Posterior cingulate gyrus (tissue), 11 donors: ENCODE data around the gene SOWAHC.
"Not testable (repeated sequence)": the region's sequence is repeated elsewhere in the genome, so short reads cannot be mapped to it uniquely, and the experiment has no call there.

Experiments
- DNase-seq, 10 donors: peaks; one replicate each; pipeline versions ENCODE4 v3.0.0 to v3.0.0-alpha.2; 2020 to 2021; ENCODE audit warnings: mixed read lengths in 3 of 10
- intact Hi-C: fragments of 100-400 bp; cut with DNase I; formaldehyde crosslinking; loops from one replicate; pipeline ENCODE4 v1.15.1; 2023

Gene SOWAHC, protein sequence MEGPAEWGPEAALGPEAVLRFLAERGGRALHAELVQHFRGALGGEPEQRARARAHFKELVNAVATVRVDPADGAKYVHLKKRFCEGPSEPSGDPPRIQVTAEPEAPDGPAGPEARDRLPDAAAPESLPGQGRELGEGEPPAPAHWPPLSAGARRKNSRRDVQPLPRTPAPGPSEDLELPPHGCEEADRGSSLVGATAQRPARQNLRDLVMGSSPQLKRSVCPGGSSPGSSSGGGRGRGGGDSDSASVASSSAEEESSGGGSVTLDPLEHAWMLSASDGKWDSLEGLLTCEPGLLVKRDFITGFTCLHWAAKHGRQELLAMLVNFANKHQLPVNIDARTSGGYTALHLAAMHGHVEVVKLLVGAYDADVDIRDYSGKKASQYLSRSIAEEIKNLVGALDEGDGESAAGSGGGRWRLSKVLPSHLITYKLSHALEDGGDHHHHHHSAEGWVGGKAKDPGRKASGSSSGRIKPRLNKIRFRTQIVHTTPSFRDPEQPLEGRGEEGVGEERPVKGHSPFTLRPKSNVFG

DNA sequence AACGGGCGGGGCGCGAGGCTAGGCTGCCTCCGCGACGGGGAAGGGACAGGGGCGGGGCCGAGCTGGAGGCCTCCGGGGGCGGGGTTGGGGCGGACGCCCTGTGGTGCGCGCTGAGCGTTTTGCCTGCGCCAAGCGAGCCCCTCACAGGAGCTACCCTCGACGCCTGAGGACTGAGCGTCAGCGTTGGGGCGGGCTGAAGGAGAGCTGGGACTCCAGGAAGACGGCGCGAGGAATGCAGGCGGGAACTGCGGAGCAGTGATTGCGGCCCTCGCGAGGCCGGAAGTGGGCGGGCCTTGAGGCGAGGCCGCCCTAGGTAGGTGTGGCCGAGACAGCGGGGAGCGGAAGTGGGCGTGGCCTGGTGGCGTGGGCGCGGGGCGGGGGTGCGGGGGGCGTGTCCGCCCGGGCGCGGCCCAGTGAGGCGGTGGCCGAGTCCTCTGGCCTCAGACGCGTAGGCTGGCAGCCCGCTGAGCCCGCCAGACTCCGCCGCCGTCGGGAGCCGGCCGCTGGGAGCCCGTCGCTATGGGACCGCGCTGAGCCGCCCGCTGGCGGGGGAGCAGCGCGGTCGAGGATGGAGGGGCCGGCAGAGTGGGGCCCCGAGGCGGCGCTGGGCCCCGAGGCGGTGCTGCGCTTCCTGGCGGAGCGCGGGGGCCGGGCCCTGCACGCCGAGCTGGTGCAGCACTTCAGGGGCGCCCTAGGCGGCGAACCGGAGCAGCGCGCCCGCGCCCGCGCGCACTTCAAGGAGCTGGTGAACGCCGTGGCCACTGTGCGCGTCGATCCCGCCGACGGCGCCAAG lies at the start of gene SOWAHC, which contains the start of gene SEPTIN10:
SOWAHC (plus strand) TSS at position 443 of the 793 bp plus-strand sequence; CDS start at position 569, 126 bp downstream.
SEPTIN10 (minus strand) TSS at position 45 of the 793 bp plus-strand sequence. CDS start 139 bp downstream, outside the sequence.
- peak; percentile 82 to 98 (median 90) for DNase-seq
- intact Hi-C loops: no loop called here

- DNase-seq: no peak
- intact Hi-C loops: no loop called here
Measured at GRCh38 chr2:109575373-109575772, 38.8 kb upstream of the SOWAHC start.

DNA sequence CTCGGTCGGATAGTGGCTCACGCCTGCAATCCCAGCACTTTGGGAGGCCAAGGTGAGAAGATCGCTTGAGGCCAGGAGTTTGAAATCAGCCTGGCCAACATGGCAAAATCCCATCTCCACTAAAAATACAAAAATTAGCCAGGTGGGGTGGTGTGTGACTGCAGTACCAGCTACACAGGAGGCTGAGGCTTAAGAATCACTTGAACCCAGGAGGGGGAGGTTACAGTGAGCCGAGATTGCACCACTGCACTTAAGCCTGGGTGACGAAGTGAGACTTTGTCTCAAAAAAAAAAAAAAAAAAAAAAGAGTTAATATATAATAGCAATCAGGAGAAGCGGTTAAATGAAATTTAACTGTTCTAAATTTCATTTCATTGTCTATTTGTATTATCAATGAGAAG lies 36.5 kb upstream of the SOWAHC start:
- intact Hi-C loops, DNase-seq: not testable (repeated sequence)

GRCh38 chr2:109582928-109583895 lies 31.0 kb upstream of the SOWAHC start:
- no peak for DNase-seq
- intact Hi-C loops: no loop called here

DNA sequence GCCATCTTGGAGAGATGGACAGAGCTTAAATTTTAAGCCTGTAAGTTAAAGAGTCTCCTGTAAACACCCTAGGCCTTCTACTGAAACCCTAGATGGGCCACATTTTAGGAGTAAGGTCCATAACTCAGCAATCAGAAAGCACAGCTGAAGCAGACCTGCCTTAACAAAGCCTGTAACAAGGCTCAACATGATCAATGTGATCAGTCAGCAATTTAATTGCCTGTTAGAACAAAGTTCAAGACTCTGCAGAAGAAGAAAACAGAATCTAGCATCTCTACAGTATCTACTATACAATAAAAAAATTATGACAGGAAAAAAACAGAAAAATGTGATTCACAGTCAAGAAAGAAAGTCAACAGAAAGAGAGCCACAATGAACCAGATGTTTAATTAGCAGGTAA lies 27.5 kb upstream of the SOWAHC start:
- DNase-seq: no peak
- intact Hi-C loops: no loop called here

- no peak for DNase-seq
- intact Hi-C loops: no loop called here
Measured at GRCh38 chr2:109591206-109591605, 23.0 kb upstream of the SOWAHC start.

DNA sequence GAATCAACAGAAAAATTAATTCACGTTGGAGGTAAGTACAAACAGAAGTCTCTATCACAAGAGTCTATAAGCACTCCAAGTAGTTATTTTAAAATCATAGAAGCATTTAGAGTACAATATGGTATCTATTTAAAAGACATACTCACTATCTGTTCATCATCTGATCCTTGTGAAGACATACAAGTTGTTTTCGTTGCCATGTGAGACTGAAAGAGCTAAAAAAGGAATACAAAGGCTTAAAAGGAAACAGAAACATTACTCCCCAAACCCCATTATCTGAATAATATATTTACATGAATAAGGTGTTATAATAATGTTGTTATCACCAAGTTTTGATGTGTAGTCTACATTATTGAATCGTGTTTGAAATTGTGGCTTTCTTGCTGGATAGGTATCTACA lies 21.3 kb upstream of the SOWAHC start:
- DNase-seq: no peak
- intact Hi-C loops: no loop called here

DNA sequence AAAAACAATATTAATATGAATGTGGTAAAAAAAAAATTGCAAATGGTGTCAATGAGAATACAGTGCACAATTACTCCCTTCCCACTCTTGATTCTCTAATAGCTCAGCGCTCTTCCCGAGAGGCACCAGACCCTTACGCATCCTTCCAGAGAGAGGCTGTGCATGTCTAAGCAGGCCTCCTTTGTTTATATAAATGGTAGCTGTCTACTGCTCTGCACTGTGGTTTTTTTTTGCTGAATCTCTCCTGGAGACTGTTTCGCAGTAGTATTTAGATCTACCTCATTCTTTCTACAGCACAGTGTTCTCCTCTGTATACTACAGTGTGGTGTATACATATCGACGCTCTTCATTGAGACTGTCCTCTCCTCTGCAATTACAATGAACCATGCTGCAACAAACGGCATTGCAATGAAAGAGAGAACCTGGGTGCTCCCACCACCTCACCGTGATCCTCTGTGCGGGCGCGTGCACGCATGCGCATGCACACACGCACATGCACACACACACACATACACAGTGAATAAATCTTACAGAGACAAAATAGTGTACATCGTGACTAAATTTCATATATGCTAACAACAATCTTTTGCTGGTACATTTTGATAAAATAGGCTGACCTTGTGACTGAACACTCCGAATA lies 19.8 kb upstream of the SOWAHC start:
- DNase-seq: no peak
- intact Hi-C loops: no loop called here

GRCh38 chr2:109595644-109596043 lies 18.5 kb upstream of the SOWAHC start:
- intact Hi-C loops: no loop called here

GRCh38 chr2:109597283-109597682 lies 16.9 kb upstream of the SOWAHC start:
- DNase-seq: no peak
- intact Hi-C loops: no loop called here

More at GRCh38 chr2:109595644-109596043, 18.5 kb upstream of the SOWAHC start:
- DNase-seq: no peak

- peak in 1 of 10 donors; percentile 20 for DNase-seq
- intact Hi-C loops: no loop called here
Measured at GRCh38 chr2:109601783-109602182, 12.4 kb upstream of the SOWAHC start.

DNA sequence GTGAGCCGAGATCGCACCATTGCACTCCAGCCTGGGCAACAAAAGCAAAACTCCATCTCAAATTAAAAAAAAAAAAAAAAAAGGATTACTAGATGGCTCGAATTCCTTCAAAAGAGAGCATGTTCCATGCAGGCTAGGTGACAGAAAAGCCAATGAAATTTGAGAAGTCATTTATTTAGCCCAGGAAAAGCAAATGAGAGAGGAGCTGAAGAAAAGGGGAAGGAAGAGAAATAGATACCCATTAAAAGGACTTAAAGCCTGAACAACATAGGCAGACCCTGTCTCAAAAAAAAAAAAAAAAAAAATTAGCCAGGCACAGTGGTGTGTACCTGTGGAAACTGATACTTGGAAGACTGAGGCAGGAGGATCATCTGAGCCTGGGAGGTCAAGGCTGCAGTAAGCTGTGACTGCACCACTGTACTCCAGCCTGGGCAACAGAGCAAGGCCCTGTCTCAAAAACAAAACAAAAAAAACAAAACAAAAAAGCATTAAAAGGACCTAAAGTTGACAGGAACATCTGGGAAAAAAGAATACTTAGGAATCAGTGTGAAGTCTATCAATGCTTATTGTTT lies 11.5 kb upstream of the SOWAHC start:
- intact Hi-C loops: no loop called here

DNA sequence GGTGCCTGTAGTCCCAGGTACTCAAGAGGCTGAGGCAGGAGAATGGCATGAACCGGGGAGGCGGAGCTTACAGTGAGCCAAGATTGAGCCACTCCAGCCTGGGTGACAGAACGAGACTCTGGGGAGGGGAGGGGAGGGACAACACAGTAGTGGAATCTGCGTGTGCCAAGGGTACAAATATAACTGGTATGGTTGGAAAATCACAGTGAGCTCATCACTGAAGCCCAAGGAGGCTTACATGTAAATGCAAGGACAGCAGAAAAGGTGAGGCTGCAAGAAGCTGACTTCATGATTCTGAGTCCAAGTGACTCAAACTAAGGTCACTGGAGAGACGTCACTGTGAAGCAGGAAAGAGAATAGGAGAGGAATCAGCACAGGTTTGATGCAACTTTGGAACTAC lies 9.6 kb upstream of the SOWAHC start:
- intact Hi-C loops: no loop called here
- DNase-seq: no peak

More for the DNA sequence above, 11.5 kb upstream of the SOWAHC start:
- DNase-seq: no peak

GRCh38 chr2:109607766-109608165 lies 6.4 kb upstream of the SOWAHC start:
- intact Hi-C loops: no loop called here
- no peak for DNase-seq

- intact Hi-C loops: no loop called here
- DNase-seq: no peak
Measured at GRCh38 chr2:109609352-109610024, 4.7 kb upstream of the SOWAHC start.

DNA sequence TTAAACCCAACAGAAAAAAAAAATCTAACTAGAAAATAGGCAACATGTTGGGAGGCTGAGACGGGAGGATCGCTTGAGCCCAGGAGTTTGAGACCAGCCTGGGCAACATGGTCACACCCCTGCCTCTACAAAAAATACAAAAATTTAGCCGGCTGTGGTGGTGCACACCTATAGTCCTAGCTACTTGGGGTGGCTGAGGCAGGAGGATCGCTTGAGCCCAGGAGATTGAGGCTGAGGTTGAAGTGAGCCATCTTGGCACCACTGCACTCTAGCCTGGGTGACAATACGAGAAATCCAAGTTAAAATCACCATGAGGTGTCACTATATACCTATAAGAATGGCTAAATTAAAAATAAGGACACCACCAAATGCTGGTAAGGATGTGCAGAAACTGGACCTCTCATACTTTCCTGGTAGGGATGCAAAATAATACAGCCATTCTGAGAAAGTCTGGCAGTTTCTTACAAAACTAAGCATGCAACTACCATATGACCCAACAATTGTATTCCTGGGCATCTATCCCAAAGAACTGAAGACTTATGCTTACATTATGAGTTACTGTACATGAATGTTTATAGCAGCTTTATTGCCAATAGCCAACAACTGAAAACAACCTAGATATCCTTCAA lies 2.6 kb upstream of the SOWAHC start:
- intact Hi-C loops: no loop called here
- no peak for DNase-seq

- intact Hi-C loops: no loop called here
- peak in 4 of 10 donors; percentile 14 to 87 (median 44) for DNase-seq
Measured at GRCh38 chr2:109613081-109613921, 863 bp upstream of the SOWAHC start.
